ENCODE measurements around the gene FRMD4A. TPM values are rescaled to one million over a fixed set of nuclear protein-coding genes. Genes with fewer than 3 reads are reported as not detected.

FRMD4A gene
- total and polyA plus RNA-seq, 10 of the 15 experiments (the other 5 are each of a cell fraction or from before 2014, with no cell fraction given), result 17.8 to 75.2 (median 39.1) TPM

- Histone ChIP-seq H3K27ac (ENCODE audit: control insufficient read depth, insufficient read depth) (peak overlapping the region; percentile 37; the same call in 1 of the 2 replicates), H4K20me1 (ENCODE audit: control insufficient read depth, insufficient read depth) (no peaks in the 10 kb centered on the region), H3K4me3 (no peak overlapping the region), H3K27me3 (replicated peaks in 1 of 2; ENCODE audit: control insufficient read depth in 2 of 2, insufficient read depth in 2 of 2, low read length in 1 of 2) (no peaks in the 10 kb centered on the region), H3K79me2 (ENCODE audit: control insufficient read depth, insufficient read depth, low read length) (no peaks in the 10 kb centered on the region), H2AFZ (ENCODE audit: control insufficient read depth, low read depth, low read length) (no peak overlapping the region), H3K36me3 (ENCODE audit: control insufficient read depth in 2 of 2, insufficient read depth in 2 of 2, low read length in 1 of 2) (peaks cover 16 to 28% of the 10 kb centered on the region in 2 experiments), H3K4me2 (ENCODE audit: control insufficient read depth, insufficient read depth) (no peak overlapping the region), H3K4me1 (ENCODE audit: control insufficient read depth, insufficient read depth, low read length) (peaks cover 8% of the 10 kb centered on the region), H3K9ac (ENCODE audit: control insufficient read depth, insufficient read depth, low read length) (no peak overlapping the region), H3K9me3 (replicated peaks; ENCODE audit: control insufficient read depth, insufficient read depth, low read length) (no peaks in the 10 kb centered on the region)
- SMC1A ChIA-PET (ENCODE audit: uncharacterized antibody, unreplicated experiment), result interaction anchor here (0.5 to 3.0 kb wide), 11 partner anchors 17 to 435 kb away, joined by 3 to 24 read pairs (median 4); no protein-coding TSS in a partner anchor
- no peak for TF ChIP-seq NFIC (IDR thresholded peaks at IDR 0.05; ENCODE audit: low read depth, low read length)
- TF ChIP-seq, protein P1, sequence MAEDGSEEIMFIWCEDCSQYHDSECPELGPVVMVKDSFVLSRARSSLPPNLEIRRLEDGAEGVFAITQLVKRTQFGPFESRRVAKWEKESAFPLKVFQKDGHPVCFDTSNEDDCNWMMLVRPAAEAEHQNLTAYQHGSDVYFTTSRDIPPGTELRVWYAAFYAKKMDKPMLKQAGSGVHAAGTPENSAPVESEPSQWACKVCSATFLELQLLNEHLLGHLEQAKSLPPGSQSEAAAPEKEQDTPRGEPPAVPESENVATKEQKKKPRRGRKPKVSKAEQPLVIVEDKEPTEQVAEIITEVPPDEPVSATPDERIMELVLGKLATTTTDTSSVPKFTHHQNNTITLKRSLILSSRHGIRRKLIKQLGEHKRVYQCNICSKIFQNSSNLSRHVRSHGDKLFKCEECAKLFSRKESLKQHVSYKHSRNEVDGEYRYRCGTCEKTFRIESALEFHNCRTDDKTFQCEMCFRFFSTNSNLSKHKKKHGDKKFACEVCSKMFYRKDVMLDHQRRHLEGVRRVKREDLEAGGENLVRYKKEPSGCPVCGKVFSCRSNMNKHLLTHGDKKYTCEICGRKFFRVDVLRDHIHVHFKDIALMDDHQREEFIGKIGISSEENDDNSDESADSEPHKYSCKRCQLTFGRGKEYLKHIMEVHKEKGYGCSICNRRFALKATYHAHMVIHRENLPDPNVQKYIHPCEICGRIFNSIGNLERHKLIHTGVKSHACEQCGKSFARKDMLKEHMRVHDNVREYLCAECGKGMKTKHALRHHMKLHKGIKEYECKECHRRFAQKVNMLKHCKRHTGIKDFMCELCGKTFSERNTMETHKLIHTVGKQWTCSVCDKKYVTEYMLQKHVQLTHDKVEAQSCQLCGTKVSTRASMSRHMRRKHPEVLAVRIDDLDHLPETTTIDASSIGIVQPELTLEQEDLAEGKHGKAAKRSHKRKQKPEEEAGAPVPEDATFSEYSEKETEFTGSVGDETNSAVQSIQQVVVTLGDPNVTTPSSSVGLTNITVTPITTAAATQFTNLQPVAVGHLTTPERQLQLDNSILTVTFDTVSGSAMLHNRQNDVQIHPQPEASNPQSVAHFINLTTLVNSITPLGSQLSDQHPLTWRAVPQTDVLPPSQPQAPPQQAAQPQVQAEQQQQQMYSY (CRISPR knock-in tag; IDR thresholded peaks at IDR 0.05), result no peak
- no peak for TF ChIP-seq CEBPZ (IDR thresholded peaks at IDR 0.05; ENCODE audit: low read depth, low read length)
- TF ChIP-seq POLR2A (IDR thresholded peaks at IDR 0.05; ENCODE audit: low read depth, low read length), result peak; percentile 50
- no TSS peak for BruUV-seq (replicated peaks)
- intact Hi-C loops (cut with micrococcal nuclease; ENCODE audit: unreplicated experiment) (no loop called here), in situ Hi-C loops (cut with MboI) (no loop called here)
- CTCF ChIA-PET, result interaction anchor here (0.6 to 3.2 kb wide), 25 partner anchors 9 to 539 kb away, joined by 3 to 31 read pairs (median 4); no protein-coding TSS in a partner anchor
- RAD21 ChIA-PET (ENCODE audit: unreplicated experiment), result interaction anchor here (0.7 to 1.6 kb wide), 7 partner anchors 23 to 120 kb away, joined by 3 to 13 read pairs (median 4); no protein-coding TSS in a partner anchor
- DNase-seq (ENCODE audit: low read depth, low spot score) (no peak), ATAC-seq (no peak), FAIRE-seq (no peak)
- 73% methylated on average over 21 of the region's 21 CpGs for WGBS (ENCODE audit: insufficient coverage, insufficient replicate concordance, low lambda C conversion rate, missing lambda C conversion rate)
- POLR2A ChIA-PET, result interaction anchor here (0.7 to 1.0 kb wide), 4 partner anchors 81 to 464 kb away, joined by 3 to 6 read pairs (median 4); no protein-coding TSS in a partner anchor
These were observed 671.6 kb downstream of the FRMD4A start for GRCh38 chr10:13658871-13659685.

All from GM12878 (cell line).